Measurements from ENCODE around the gene ALDH3A2.
"Not testable (repeated sequence)": the region's sequence is repeated elsewhere in the genome, so short reads cannot be mapped to it uniquely, and the experiment has no call there.

The ALDH3A2 gene

GRCh38 chr17:19672009-19672750 lies 23.6 kb downstream of the ALDH3A2 start:
- DNase-seq = peak in 28 of 42 donors; percentile 16 to 81 (median 49)
- intact Hi-C loops (cut with DNase I) = no loop called here

- DNase-seq = no peak
- intact Hi-C loops (cut with DNase I) = no loop called here
These were observed 25.1 kb downstream of the ALDH3A2 start for GRCh38 chr17:19673623-19674022.

- DNase-seq = no peak
- intact Hi-C loops (cut with DNase I) = no loop called here
These were observed 28.3 kb downstream of the ALDH3A2 start for GRCh38 chr17:19676896-19677295.

GRCh38 chr17:19677736-19678379 lies 29.3 kb downstream of the ALDH3A2 start:
- DNase-seq = no peak
- intact Hi-C loops (cut with DNase I) = no loop called here

- intact Hi-C loops (cut with DNase I) = no loop called here
These were observed 30.3 kb downstream of the ALDH3A2 start for GRCh38 chr17:19678581-19679453.

GRCh38 chr17:19683117-19683516 lies 34.6 kb downstream of the ALDH3A2 start:
- intact Hi-C loops (cut with DNase I) = no loop called here
- DNase-seq = no peak

More at GRCh38 chr17:19678581-19679453, 30.3 kb downstream of the ALDH3A2 start:
- peak in 1 of 42 donors; percentile 39 for DNase-seq

GRCh38 chr17:19684909-19685580 lies 36.5 kb downstream of the ALDH3A2 start:
- DNase-seq; intact Hi-C loops (cut with DNase I): not testable (repeated sequence)

- intact Hi-C loops (cut with DNase I) = no loop called here
These were observed 38.0 kb downstream of the ALDH3A2 start for GRCh38 chr17:19686400-19687090.

GRCh38 chr17:19702217-19702641 lies 53.7 kb downstream of the ALDH3A2 start:
- peak in 2 of 42 donors; percentile 6 to 25 for DNase-seq
- intact Hi-C loops (cut with DNase I) = no loop called here

More at GRCh38 chr17:19686400-19687090, 38.0 kb downstream of the ALDH3A2 start:
- DNase-seq = no peak

- intact Hi-C loops (cut with DNase I) = no loop called here
- DNase-seq = peak in 3 of 42 donors; percentile 16 to 42 (median 28)
These were observed 54.7 kb downstream of the ALDH3A2 start for GRCh38 chr17:19703106-19703827.

- intact Hi-C loops (cut with DNase I) = no loop called here
- peak in 2 of 42 donors; percentile 15 to 20 for DNase-seq
These were observed 55.5 kb downstream of the ALDH3A2 start for GRCh38 chr17:19703828-19704613.

GRCh38 chr17:19705201-19705600 lies 56.6 kb downstream of the ALDH3A2 start:
- peak in 2 of 42 donors; percentile 13 to 36 for DNase-seq
- intact Hi-C loops (cut with DNase I) = no loop called here

GRCh38 chr17:19705771-19706770 lies 57.5 kb downstream of the ALDH3A2 start:
- intact Hi-C loops (cut with DNase I) = no loop called here
- DNase-seq = peak in 2 of 42 donors; percentile 15 to 41

- peak in 18 of 42 donors; percentile 18 to 66 (median 48) for DNase-seq
- intact Hi-C loops (cut with DNase I) = no loop called here
These were observed 58.5 kb downstream of the ALDH3A2 start for GRCh38 chr17:19706791-19707727.
